Measurements from ENCODE around the gene AGMO.
"Not testable (repeated sequence)": the region's sequence is repeated elsewhere in the genome, so short reads cannot be mapped to it uniquely, and the experiment has no call there.

The AGMO gene

DNA sequence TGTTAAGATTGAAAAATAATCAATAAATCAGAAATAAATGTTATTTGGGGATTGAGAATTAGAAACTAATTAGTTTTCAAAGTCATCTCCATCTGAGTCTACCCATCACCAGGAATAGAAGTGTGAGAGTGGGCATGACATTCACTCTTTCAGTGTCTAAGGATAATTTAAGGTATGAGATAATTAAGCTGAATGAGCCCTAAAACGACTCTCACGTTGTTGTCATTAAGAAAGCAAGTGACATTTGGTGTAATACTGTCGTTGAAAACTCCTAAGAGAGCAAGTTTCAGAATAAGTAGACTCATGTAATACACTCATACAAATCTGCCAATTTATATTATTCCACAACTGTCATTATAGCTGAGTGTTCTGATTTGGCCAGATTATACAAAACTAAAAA is 7.1 kb downstream of the AGMO start:
- no peak overlapping the region for H3K4me3 ChIP-seq (ENCODE audit: low read depth, low read length)
- no peak overlapping the region for H2AFZ ChIP-seq
- H3K36me3 ChIP-seq (ENCODE audit: control insufficient read depth, insufficient read depth, low read length), result no peaks in the 10 kb centered on the region
- no peaks in the 10 kb centered on the region for H3K9me3 ChIP-seq (ENCODE audit: control insufficient read depth, low read length)
- no peak overlapping the region for H3K27ac ChIP-seq
- H3K9ac ChIP-seq, result no peak overlapping the region
- TF ChIP-seq, protein P1, sequence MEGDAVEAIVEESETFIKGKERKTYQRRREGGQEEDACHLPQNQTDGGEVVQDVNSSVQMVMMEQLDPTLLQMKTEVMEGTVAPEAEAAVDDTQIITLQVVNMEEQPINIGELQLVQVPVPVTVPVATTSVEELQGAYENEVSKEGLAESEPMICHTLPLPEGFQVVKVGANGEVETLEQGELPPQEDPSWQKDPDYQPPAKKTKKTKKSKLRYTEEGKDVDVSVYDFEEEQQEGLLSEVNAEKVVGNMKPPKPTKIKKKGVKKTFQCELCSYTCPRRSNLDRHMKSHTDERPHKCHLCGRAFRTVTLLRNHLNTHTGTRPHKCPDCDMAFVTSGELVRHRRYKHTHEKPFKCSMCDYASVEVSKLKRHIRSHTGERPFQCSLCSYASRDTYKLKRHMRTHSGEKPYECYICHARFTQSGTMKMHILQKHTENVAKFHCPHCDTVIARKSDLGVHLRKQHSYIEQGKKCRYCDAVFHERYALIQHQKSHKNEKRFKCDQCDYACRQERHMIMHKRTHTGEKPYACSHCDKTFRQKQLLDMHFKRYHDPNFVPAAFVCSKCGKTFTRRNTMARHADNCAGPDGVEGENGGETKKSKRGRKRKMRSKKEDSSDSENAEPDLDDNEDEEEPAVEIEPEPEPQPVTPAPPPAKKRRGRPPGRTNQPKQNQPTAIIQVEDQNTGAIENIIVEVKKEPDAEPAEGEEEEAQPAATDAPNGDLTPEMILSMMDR (IDR thresholded peaks at IDR 0.05), result no peak
- H3K79me2 ChIP-seq, result no peaks in the 10 kb centered on the region
- no peaks in the 10 kb centered on the region for H3K4me1 ChIP-seq
- no peak overlapping the region for H3K4me2 ChIP-seq (ENCODE audit: low read length)
- no peaks in the 10 kb centered on the region for H3K27me3 ChIP-seq (ENCODE audit: control insufficient read depth, insufficient read depth, low read length)

DNA sequence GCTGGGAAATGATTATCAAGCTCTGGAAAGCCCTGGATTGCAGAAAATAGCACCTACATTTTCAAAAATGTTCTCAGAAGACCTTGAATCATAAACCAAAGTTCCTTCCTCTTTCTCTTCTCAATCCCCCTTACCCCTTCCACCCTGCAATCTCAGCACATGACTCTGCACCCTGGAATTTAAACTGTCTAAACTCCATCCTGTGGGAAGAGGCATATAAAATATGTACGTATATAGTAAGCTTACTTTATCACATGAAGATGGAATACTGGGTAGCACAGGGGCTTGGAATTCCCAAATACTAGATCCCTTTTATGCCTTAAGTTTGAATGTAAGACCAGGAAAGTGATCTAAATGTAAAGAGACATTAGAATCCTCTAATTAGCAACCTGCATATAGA is 7.7 kb downstream of the AGMO start:
- Histone ChIP-seq H3K9ac (no peak overlapping the region), H3K27me3 (ENCODE audit: control insufficient read depth, insufficient read depth, low read length) (no peaks in the 10 kb centered on the region), H3K36me3 (ENCODE audit: control insufficient read depth, insufficient read depth, low read length) (no peaks in the 10 kb centered on the region), H3K4me1 (no peaks in the 10 kb centered on the region), H3K4me3 (ENCODE audit: low read depth, low read length) (no peak overlapping the region), H2AFZ (no peak overlapping the region), H3K27ac (no peak overlapping the region), H3K9me3 (ENCODE audit: control insufficient read depth, low read length) (no peaks in the 10 kb centered on the region), H3K4me2 (ENCODE audit: low read length) (no peak overlapping the region), H3K79me2 (no peaks in the 10 kb centered on the region)
- TF ChIP-seq, protein P1 (IDR thresholded peaks at IDR 0.05), result no peak

DNA sequence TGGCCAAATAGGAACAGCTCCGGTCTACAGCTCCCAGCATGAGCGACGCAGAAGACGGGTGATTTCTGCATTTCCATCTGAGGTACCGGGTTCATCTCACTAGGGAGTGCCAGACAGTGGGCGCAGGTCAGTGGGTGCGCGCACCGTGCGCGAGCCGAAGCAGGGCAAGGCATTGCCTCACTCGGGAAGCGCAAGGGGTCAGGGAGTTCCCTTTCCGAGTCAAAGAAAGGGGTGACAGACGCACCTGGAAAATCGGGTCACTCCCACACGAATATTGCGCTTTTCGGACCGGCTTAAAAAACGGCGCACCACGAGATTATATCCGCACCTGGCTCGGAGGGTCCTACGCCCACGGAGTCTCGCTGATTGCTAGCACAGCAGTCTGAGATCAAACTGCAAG is 14.5 kb downstream of the AGMO start:
- not testable (repeated sequence) for H3K9me3 ChIP-seq (ENCODE audit: control insufficient read depth, low read length); H3K4me2 ChIP-seq (ENCODE audit: low read length); H3K79me2 ChIP-seq; H2AFZ ChIP-seq; H3K4me1 ChIP-seq; H3K27ac ChIP-seq; H3K9ac ChIP-seq; H3K4me3 ChIP-seq (ENCODE audit: low read depth, low read length); H3K27me3 ChIP-seq (ENCODE audit: control insufficient read depth, insufficient read depth, low read length); H3K36me3 ChIP-seq (ENCODE audit: control insufficient read depth, insufficient read depth, low read length)

GRCh38 chr7:15546272-15546792 is 15.5 kb downstream of the AGMO start:
- Histone ChIP-seq H3K27ac (no peak overlapping the region), H2AFZ (no peak overlapping the region), H3K4me2 (ENCODE audit: low read length) (no peak overlapping the region), H3K27me3 (ENCODE audit: control insufficient read depth, insufficient read depth, low read length) (no peaks in the 10 kb centered on the region), H3K79me2 (no peaks in the 10 kb centered on the region), H3K4me1 (no peaks in the 10 kb centered on the region), H3K9me3 (ENCODE audit: control insufficient read depth, low read length) (no peaks in the 10 kb centered on the region), H3K9ac (no peak overlapping the region), H3K4me3 (ENCODE audit: low read depth, low read length) (no peak overlapping the region), H3K36me3 (ENCODE audit: control insufficient read depth, insufficient read depth, low read length) (no peaks in the 10 kb centered on the region)
- TF ChIP-seq, protein P1 (IDR thresholded peaks at IDR 0.05), result no peak

DNA sequence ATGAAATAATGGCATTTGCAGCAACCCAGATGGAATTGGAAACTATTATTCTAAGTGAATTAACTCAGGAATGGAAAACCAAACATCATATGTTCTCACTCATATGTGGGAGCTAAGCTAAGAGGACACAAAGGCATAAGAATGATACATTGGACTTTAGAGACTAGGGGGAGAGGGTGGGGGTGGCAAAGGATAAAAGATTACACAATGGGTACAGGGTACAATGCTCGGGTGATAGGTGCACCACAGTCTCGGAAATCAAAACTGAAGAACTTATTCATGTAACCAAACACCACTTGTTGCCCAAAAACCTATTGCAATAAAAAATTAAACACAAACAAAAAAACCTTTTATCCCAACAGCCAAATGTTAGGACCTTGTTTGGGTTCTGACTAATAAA is 17.8 kb downstream of the AGMO start:
- TF ChIP-seq, protein P1 (IDR thresholded peaks at IDR 0.05), result no peak

More for the DNA sequence above, 17.8 kb downstream of the AGMO start:
- no peak overlapping the region for H2AFZ ChIP-seq
- H3K36me3 ChIP-seq (ENCODE audit: control insufficient read depth, insufficient read depth, low read length), result no peaks in the 10 kb centered on the region
- no peak overlapping the region for H3K4me3 ChIP-seq (ENCODE audit: low read depth, low read length)
- H3K79me2 ChIP-seq, result no peaks in the 10 kb centered on the region
- no peaks in the 10 kb centered on the region for H3K9me3 ChIP-seq (ENCODE audit: control insufficient read depth, low read length)
- no peak overlapping the region for H3K9ac ChIP-seq
- H3K4me2 ChIP-seq (ENCODE audit: low read length), result no peak overlapping the region
- no peaks in the 10 kb centered on the region for H3K4me1 ChIP-seq
- H3K27me3 ChIP-seq (ENCODE audit: control insufficient read depth, insufficient read depth, low read length), result no peaks in the 10 kb centered on the region
- no peak overlapping the region for H3K27ac ChIP-seq

Data from parathyroid adenoma (tissue), 2 donors.